H9 (cell line): Measurements from ENCODE around the gene BICD2. TPM values are rescaled to one million over a fixed set of nuclear protein-coding genes. Genes with fewer than 3 reads are reported as not detected.

Source experiments
- DNase-seq: peaks from one replicate; pipeline ENCODE4 v3.0.0-alpha.2; 2017
- H2AFZ ChIP-seq: one replicate; pipeline ENCODE4 v1.6.1; 2013; ENCODE audit warnings: mild to moderate bottlenecking, low read length, control low read depth, moderate library complexity
- H2AK5ac ChIP-seq: 2 replicates; pipeline ENCODE4 v1.6.1; 2013; ENCODE audit warnings: low read length, control low read depth, mixed read lengths; ENCODE audit not compliant: insufficient read length
- H2BK120ac ChIP-seq: one replicate; pipeline ENCODE4 v1.6.1; 2013; ENCODE audit warnings: low read depth, mild to moderate bottlenecking, low read length, control low read depth, inconsistent platforms; ENCODE audit not compliant: poor library complexity, severe bottlenecking
- H2BK12ac ChIP-seq: 2 replicates; pipeline ENCODE4 v1.6.1; 2013; ENCODE audit warnings: low read length, control low read depth, mixed read lengths, low read depth; ENCODE audit not compliant: insufficient read length
- H2BK15ac ChIP-seq: 2 replicates; pipeline ENCODE4 v1.6.1; 2013; ENCODE audit warnings: low read depth, low read length, control low read depth
- H2BK20ac ChIP-seq: one replicate; pipeline ENCODE4 v1.6.1; 2013; ENCODE audit warnings: low read depth, mild to moderate bottlenecking, low read length, control low read depth, inconsistent platforms; ENCODE audit not compliant: poor library complexity, severe bottlenecking
- H2BK5ac ChIP-seq: 2 replicates; pipeline ENCODE4 v1.6.1; 2013; ENCODE audit warnings: low read length, control low read depth, mixed read lengths; ENCODE audit not compliant: insufficient read length
- H3K14ac ChIP-seq: 2 replicates; pipeline ENCODE4 v1.6.1; 2013; ENCODE audit warnings: low read length, control low read depth; ENCODE audit not compliant: insufficient read depth
- H3K18ac ChIP-seq: 2 replicates; pipeline ENCODE4 v1.6.1; 2013; ENCODE audit warnings: low read depth, mild to moderate bottlenecking, mixed read lengths, low read length, control low read depth; ENCODE audit not compliant: insufficient read length
- H3K23ac ChIP-seq: 2 replicates; pipeline ENCODE4 v1.6.1; 2013; ENCODE audit warnings: low read length, control low read depth, mixed read lengths, low read depth; ENCODE audit not compliant: insufficient read length
- H3K23me2 ChIP-seq: 2 replicates; pipeline ENCODE4 v1.6.1; 2013; ENCODE audit warnings: low read depth, mild to moderate bottlenecking, mixed read lengths, low read length, control low read depth; ENCODE audit not compliant: insufficient read length, poor library complexity, severe bottlenecking
- H3K27ac ChIP-seq: 2 replicates; pipeline ENCODE4 v1.5.1; 2013; ENCODE audit warnings: low read length, control low read depth, mixed read lengths, low read depth; ENCODE audit not compliant: insufficient read length
- H3K27me3 ChIP-seq: 2 replicates; pipeline ENCODE4 v1.6.1; 2013; ENCODE audit warnings: low read length, control low read depth, inconsistent platforms; ENCODE audit not compliant: insufficient read depth
- H3K4ac ChIP-seq: 2 replicates; pipeline ENCODE4 v1.6.1; 2013; ENCODE audit warnings: low read depth, mild to moderate bottlenecking, control low read depth, inconsistent platforms, low read length, moderate library complexity
- H3K4me1 ChIP-seq: 2 replicates; pipeline ENCODE4 v1.6.1; 2013; ENCODE audit warnings: low read length, control low read depth, inconsistent platforms; ENCODE audit not compliant: insufficient read depth
- H3K4me2 ChIP-seq: 2 replicates; pipeline ENCODE4 v1.6.1; 2013; ENCODE audit warnings: low read length, control low read depth, mixed read lengths; ENCODE audit not compliant: insufficient read length, insufficient read depth
- H3K56ac ChIP-seq: 2 replicates; pipeline ENCODE4 v1.6.1; 2013; ENCODE audit warnings: low read depth, mild to moderate bottlenecking, mixed read lengths, low read length, control low read depth; ENCODE audit not compliant: insufficient read length
- H3K79me1 ChIP-seq: 2 replicates; pipeline ENCODE4 v1.6.1; 2013; ENCODE audit warnings: low read depth, mild to moderate bottlenecking, moderate library complexity, low read length, control low read depth, inconsistent platforms; ENCODE audit not compliant: insufficient read depth, poor library complexity, severe bottlenecking
- H3K79me2 ChIP-seq: 2 replicates; pipeline ENCODE4 v1.6.1; 2013; ENCODE audit warnings: low read length, control low read depth, inconsistent platforms; ENCODE audit not compliant: insufficient read depth
- H3K9ac ChIP-seq: 2 replicates; pipeline ENCODE4 v1.6.1; 2013; ENCODE audit warnings: low read length, control low read depth, mixed read lengths; ENCODE audit not compliant: insufficient read length; ENCODE audit errors: extremely low read depth
- H3K9me3 ChIP-seq: one replicate; pipeline ENCODE4 v1.6.1; 2013; ENCODE audit warnings: low read depth, low read length, inconsistent platforms; ENCODE audit not compliant: control insufficient read depth
- H3T11ph ChIP-seq: one replicate; pipeline ENCODE4 v1.6.1; 2013; ENCODE audit warnings: mild to moderate bottlenecking, low read length, control low read depth, inconsistent platforms
- H4K20me1 ChIP-seq: one replicate; pipeline ENCODE4 v1.6.1; 2013; ENCODE audit not compliant: control insufficient read depth, insufficient read length, insufficient read depth
- H4K5ac ChIP-seq: 2 replicates; pipeline ENCODE4 v1.6.1; 2013; ENCODE audit warnings: low read depth, mild to moderate bottlenecking, mixed read lengths, low read length, control low read depth; ENCODE audit not compliant: insufficient read length
- H4K8ac ChIP-seq: replicated peaks from 2 replicates; pipeline ENCODE4 v1.6.1; 2013; ENCODE audit warnings: low read length, control low read depth, mixed read lengths, low read depth; ENCODE audit not compliant: insufficient read length
- H4K91ac ChIP-seq: 2 replicates; pipeline ENCODE4 v1.6.1; 2013; ENCODE audit warnings: low read depth, mild to moderate bottlenecking, moderate library complexity, mixed read lengths, low read length, control low read depth; ENCODE audit not compliant: insufficient read length
- H3K27ac Mint-ChIP-seq, 3 experiments: 2 replicates in 2 of 3; 3 replicates in 1 of 3; pipeline ENCODE4 v1.8.0; 2020 to 2021; ENCODE audit warnings: mixed read lengths in 3 of 3, mild to moderate bottlenecking in 1 of 3, moderate library complexity in 1 of 3
- H3K27me3 Mint-ChIP-seq: 2 replicates; pipeline ENCODE4 v1.8.0; 2021; ENCODE audit warnings: low read depth, mild to moderate bottlenecking, moderate library complexity, mixed read lengths
- H3K36me3 Mint-ChIP-seq, 3 experiments: 2 replicates in 2 of 3; 3 replicates in 1 of 3; pipeline ENCODE4 v1.8.0; 2020 to 2021; ENCODE audit warnings: low read depth in 3 of 3, mixed read lengths in 3 of 3; ENCODE audit not compliant: insufficient read depth in 1 of 3
- H3K4me1 Mint-ChIP-seq, 2 experiments: 2 replicates each; pipeline ENCODE4 v1.8.0; 2020; ENCODE audit warnings: mixed read lengths in 2 of 2
- H3K4me3 Mint-ChIP-seq, 2 experiments: 2 replicates in 1 of 2; 3 replicates in 1 of 2; pipeline ENCODE4 v1.8.0; 2020 to 2021; ENCODE audit warnings: mild to moderate bottlenecking in 2 of 2, mixed read lengths in 2 of 2, moderate library complexity in 1 of 2
- H3K9me3 Mint-ChIP-seq, 2 experiments: 2 replicates in 1 of 2; 3 replicates in 1 of 2; pipeline ENCODE4 v1.8.0; 2020; ENCODE audit warnings: mild to moderate bottlenecking in 2 of 2, mixed read lengths in 2 of 2, moderate library complexity in 1 of 2
- CTCF ChIP-seq: fragments of 200-600 bp; sonication (generic); conservative IDR thresholded peaks from 3 replicates; pipeline ENCODE4 v1.8.0; 2021; ENCODE audit warnings: antibody characterized with exemption, mild to moderate bottlenecking
- WGBS: extraction: QIAGEN DNeasy Blood & Tissue Kit; methylation state at CpG from one replicate; pipeline ENCODE4 v1.1.7; 2013; ENCODE audit warnings: missing lambda C conversion rate, low lambda C conversion rate, mixed read lengths; ENCODE audit not compliant: insufficient read length; ENCODE audit errors: extremely low coverage; 5-methylcytosine and 5-hydroxymethylcytosine counted together
- total RNA-seq: library from RNA; stranded (reverse); gene quantifications from 2 replicates; pipeline ENCODE4 v1.2.1, GENCODE V29; 2021

Gene BICD2
- total RNA-seq, 1 experiment from 2014 or later, result 22.3 TPM

- peaks cover 45% of the 10 kb centered on the region; the same call in 1 of the 2 replicates for H3K79me2 ChIP-seq
- H2BK120ac ChIP-seq, result no peak overlapping the region
- no peak overlapping the region for H3K9ac ChIP-seq
- H3K14ac ChIP-seq, result no peak overlapping the region; the same call in 1 of the 2 replicates
- H3K79me1 ChIP-seq, result no peaks in the 10 kb centered on the region
- H4K5ac ChIP-seq, result no peak overlapping the region
- no peak overlapping the region for H2BK12ac ChIP-seq
- no peaks in the 10 kb centered on the region for H3K9me3 ChIP-seq
- no CpG with 5 or more reads among the region's 8 CpGs for WGBS
- H4K91ac ChIP-seq, result no peak overlapping the region
- no peak overlapping the region for H2AFZ ChIP-seq
- H3K23me2 ChIP-seq, result peaks cover 6% of the 10 kb centered on the region
- H3T11ph ChIP-seq, result no peak overlapping the region
- no peak overlapping the region for H2BK15ac ChIP-seq
- no peak overlapping the region for H3K4ac ChIP-seq
- H3K4me1 Mint-ChIP-seq, result peaks cover 44 to 46% of the 10 kb centered on the region in 2 experiments
- H3K23ac ChIP-seq, result no peak overlapping the region
- H3K18ac ChIP-seq, result no peak overlapping the region
- no peak overlapping the region for H3K27ac ChIP-seq
- no peaks in the 10 kb centered on the region for H3K27me3 ChIP-seq
- no peak overlapping the region for H3K56ac ChIP-seq
- H2AK5ac ChIP-seq, result no peak overlapping the region
- no peak overlapping the region for H2BK20ac ChIP-seq
- H3K27ac Mint-ChIP-seq, result no peak overlapping the region
- no peaks in the 10 kb centered on the region for H3K36me3 Mint-ChIP-seq
- peak; percentile 26 for DNase-seq
- H4K20me1 ChIP-seq, result no peaks in the 10 kb centered on the region
- no peak overlapping the region for H3K4me2 ChIP-seq
- no peaks in the 10 kb centered on the region for H3K9me3 Mint-ChIP-seq
- H3K4me1 ChIP-seq, result peaks cover 8% of the 10 kb centered on the region; the same call in 1 of the 2 replicates
- H4K8ac ChIP-seq, result no peak overlapping the region
- no peaks in the 10 kb centered on the region for H3K27me3 Mint-ChIP-seq
- no peak overlapping the region for H3K4me3 Mint-ChIP-seq
- no peak for TF ChIP-seq CTCF
- H2BK5ac ChIP-seq, result no peak overlapping the region
Measured at GRCh38 chr9:92760070-92760469, 4.6 kb downstream of the BICD2 start.
